ENCODE results near the gene HYAL1. TPM values are rescaled to one million over a fixed set of nuclear protein-coding genes. Genes with fewer than 3 reads are reported as not detected.

Gene HYAL1
- total RNA-seq, 1 donor from 2014 or later = 51.6 TPM

DNA sequence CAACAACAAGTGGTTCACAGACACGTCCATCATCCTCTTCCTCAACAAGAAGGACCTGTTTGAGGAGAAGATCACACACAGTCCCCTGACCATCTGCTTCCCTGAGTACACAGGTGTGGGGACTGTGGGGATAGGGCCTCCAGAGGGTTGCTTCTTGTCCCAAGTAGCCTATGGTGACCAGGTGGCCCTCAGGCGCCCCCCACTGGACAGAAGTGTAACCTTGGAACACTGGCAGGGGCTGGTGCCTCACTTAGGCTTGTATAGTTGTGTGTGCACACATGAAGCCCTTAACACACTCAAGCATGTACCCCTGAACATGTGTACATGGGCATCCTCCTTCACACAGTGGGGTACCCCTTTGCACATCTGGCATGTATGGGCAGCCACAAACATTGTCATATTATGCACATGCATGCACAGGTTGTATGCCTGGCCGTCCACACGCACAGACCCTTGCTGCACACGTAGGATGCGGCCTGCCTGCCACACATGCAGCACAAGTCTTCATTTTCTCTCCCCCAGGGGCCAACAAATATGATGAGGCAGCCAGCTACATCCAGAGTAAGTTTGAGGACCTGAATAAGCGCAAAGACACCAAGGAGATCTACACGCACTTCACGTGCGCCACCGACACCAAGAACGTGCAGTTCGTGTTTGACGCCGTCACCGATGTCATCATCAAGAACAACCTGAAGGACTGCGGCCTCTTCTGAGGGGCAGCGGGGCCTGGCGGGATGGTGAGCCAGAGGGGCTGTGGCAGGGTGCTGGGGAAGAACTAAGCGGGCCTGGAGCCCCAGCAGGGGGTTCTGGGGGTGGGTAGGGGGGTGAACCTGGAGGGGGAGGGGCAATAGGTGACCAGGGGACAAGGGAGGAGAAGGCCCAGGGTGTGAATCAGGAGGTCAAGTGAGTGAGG lies 46.1 kb downstream of the HYAL1 start:
- intact Hi-C loops (cut with DNase I) = no loop called here
- no peak for DNase-seq (ENCODE audit: low spot score)

DNA sequence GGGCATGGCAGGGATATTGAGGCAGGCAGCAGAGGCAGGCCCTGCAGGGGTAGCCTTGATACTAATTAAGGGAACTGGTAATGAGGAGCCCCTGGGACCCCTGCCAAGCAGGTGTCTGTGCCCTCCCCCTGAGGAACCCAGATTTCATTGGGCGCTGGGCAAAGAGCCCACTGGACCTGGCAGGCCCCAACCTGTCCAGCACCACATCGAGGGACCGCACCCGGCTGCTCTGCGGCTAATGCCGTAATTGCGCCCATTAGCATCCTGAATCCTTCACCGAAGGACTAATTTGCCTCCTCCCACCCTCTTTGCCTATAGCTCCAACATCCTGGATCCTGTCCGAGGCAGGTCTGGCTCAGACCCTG lies 48.1 kb downstream of the HYAL1 start:
- no peak for DNase-seq (ENCODE audit: low spot score)
- intact Hi-C loops (cut with DNase I) = no loop called here

DNA sequence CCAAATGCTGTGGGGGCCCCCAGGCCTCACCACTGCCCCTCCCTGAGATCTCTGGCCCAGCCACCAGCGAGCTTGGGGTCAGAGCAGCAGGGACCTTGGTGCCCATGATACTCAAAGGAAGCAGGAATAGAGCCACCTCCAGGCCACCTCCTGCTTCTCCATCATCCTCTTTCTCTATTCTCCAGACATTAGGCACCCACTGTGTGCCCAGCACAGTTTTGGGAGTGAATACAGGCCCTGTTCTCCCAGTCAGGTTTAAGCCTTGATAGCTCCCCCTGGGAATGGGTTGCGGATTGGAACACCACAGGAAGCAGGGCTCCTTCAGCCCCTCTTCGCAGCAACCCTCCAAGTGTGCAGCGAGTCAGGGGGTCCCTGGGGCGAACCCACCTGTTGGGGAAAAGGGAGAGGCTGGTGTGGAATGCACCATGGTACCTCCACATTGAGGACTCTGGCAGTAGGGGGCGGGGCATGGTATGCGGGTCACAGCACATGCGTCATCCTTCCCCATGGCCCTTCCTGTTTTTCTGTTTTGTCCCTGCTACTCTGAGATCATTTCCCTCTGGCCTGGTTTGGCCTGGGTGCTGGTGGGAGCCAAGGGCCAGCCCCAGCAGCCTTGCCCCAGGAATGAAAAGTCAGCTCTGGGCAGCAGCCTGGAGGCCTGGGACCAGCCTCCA lies 48.7 kb downstream of the HYAL1 start:
- intact Hi-C loops (cut with DNase I) = no loop called here
- DNase-seq (ENCODE audit: low spot score) = peak; percentile 93

DNA sequence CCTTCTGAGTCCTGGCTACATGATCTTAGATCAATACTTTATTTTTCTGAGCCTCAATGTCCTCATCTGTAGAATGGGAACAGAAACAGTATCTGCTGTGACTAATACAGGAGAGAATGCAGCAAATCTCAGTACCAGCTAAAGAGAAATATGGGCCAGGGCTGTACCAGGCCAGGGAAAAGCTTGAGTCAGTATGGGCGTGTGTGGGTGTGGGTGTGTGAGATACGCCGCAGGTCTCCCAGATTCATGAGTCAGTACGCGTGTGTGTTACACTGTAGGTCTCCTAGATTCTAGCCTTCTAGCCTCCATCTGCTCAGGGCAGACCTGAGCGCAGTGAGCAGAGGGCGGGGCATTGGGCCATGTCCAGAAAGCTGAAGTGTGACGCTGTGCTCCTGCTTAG lies 52.2 kb downstream of the HYAL1 start:
- intact Hi-C loops (cut with DNase I) = no loop called here
- DNase-seq (ENCODE audit: low spot score) = no peak

DNA sequence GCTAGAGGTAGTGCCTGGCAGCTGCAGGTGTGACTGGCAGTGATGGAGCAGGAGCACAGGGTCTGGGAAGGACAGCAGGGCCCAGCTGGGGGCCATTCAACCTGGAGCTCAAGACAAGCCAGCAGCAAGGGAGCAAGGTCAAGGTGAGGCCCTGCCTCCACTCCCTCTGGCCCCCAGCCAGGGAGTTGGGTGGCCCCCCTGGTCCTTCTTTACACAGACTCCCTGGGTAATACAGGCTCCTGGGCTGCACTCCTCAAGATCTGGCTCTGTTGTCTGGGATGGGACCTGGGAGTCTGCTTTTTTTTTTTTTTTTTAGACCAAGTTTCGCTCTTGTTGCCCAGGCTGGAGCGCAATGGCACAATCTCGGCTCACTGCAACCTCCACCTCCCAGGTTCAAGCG lies 52.9 kb downstream of the HYAL1 start:
- intact Hi-C loops (cut with DNase I) = no loop called here
- DNase-seq (ENCODE audit: low spot score) = no peak

Other genes starting within 250 kb of the HYAL1 start
- gene RBM5, start 214.7 kb downstream of the HYAL1 start, total RNA-seq = 85.3 TPM
- 10.0 TPM for gene SEMA3F, start 148.2 kb downstream of the HYAL1 start, total RNA-seq
- not detected for gene GNAT1, start 112.0 kb downstream of the HYAL1 start, total RNA-seq
- 6.6 TPM for gene SLC38A3, start 98.3 kb downstream of the HYAL1 start, total RNA-seq
- 153 TPM for gene GNAI2, start 67.4 kb downstream of the HYAL1 start, total RNA-seq
- 26.5 TPM for gene SEMA3B, start 34.4 kb downstream of the HYAL1 start, total RNA-seq
- 25.7 TPM for gene LSMEM2, start 24.5 kb downstream of the HYAL1 start, total RNA-seq
- gene IFRD2, start 11.1 kb downstream of the HYAL1 start, total RNA-seq = 45.7 TPM
- 1.3 TPM for gene HYAL3, start 4.2 kb downstream of the HYAL1 start, total RNA-seq
- gene NAA80, start 4.2 kb downstream of the HYAL1 start, total RNA-seq = 8.5 TPM
- gene HYAL2, start 19.2 kb upstream of the HYAL1 start, total RNA-seq = 42.0 TPM
- 24.5 TPM for gene TUSC2, start 24.6 kb upstream of the HYAL1 start, total RNA-seq
- gene RASSF1, start 37.3 kb upstream of the HYAL1 start, total RNA-seq = 11.0 TPM
- gene ZMYND10, start 42.2 kb upstream of the HYAL1 start, total RNA-seq = 0.35 TPM
- 19.1 TPM for gene NPRL2, start 47.2 kb upstream of the HYAL1 start, total RNA-seq
- gene CYB561D2, start 47.3 kb upstream of the HYAL1 start, total RNA-seq = 6.4 TPM
- gene TMEM115, start 55.9 kb upstream of the HYAL1 start, total RNA-seq = 26.6 TPM
- gene CACNA2D2, start 200.1 kb upstream of the HYAL1 start, total RNA-seq = 1.4 TPM